ENCODE measurements around the gene ISCA2.

Gene ISCA2

GRCh38 chr14:74508844-74509428 lies 15.4 kb downstream of the ISCA2 start:
- DNase-seq: no peak

DNA sequence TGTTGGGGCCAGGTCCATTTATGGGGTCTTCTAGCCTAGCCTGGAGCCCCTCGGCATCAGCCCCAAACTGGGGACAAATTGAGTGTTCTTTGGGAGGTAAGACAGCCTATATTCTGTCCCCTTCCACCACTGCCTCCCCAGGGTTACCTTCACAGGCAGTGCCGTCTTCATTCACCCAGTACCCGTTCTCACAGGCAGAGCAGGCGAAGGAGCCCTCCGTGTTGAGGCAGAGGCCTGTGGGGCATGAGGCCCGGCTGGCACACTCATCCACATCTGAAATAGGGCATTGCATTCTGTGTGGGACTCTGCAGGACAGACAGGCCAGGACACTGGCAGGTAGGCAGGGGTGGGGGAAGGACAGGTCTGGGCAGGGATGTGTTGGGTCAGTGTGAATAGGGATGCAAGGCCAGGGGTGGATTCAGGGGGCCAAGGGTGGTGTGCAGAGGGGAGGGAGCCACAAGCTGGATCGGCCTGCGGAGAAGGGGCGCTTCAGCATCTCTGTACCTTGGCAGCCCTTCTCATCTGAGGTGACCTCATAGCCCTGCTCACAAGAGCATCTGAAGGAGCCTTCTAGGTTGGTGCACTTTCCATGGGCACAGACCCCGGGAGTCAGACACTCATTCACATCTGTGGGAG lies 16.1 kb downstream of the ISCA2 start:
- DNase-seq: no peak

GRCh38 chr14:74510223-74510931 lies 16.8 kb downstream of the ISCA2 start:
- DNase-seq: no peak

DNA sequence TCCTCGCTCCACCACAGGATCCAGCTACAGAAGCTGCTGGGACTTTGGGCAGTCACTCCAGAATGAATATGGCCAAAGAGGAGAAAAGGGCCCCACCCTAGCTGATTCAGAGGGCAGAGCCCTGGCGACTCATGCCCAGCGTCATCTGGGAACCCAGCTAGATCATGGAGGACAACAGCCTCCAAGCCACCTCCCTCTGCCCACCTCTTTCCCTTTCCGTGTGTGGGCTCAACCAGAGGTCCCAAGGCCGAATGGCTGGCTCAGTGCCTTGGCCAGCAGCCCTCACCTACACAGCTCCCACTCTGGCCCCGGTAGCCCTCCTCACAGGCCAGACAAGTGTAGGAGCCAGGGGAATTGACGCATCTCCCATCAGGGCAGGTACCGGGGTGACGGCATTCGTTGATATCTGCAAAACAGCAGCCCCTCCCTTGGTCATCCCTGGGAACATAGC lies 17.4 kb downstream of the ISCA2 start:
- no peak for DNase-seq

DNA sequence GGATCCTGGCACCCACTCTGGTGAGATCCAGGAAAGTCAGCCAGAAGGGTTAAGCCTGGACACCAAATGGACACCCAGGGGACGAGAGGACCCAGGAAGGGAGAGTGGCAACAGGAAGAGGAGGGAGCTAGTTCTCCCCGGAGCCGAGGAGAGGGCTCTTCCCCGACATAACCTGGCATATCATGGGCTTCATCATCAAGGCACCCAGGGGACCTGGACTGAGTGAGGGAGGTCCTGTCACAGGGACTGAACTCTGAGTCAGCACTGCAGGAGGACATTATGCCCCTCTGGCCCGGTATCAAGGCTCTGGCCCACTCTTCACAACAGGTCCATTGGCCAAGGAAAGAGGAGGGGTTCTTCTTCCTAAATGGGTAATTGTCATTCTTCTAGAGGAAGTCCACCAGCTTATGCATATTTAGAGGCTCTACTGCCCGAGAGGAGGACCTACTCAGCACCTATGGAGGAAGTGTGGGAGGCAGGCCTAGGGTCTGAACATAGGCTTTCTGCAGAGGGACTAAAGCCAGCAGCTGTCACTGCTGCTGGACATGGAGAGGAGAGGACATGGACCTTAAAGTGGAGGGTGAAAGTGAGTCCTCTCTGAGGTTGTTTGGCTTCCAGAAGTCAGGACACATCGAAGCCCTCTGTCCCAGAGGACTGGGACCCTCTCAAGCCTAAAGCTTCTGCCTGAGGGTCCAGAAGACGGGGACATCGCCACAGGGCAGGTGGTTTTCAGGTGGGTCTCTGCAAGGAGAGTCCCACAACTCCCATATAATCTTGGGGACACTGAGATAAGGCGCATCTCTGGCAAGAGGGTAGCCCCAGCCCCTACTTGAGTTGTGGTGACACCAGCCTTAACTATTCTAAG lies 18.6 kb downstream of the ISCA2 start:
- DNase-seq: no peak

- no peak for DNase-seq
These were observed 20.9 kb downstream of the ISCA2 start for GRCh38 chr14:74514471-74514941.

DNA sequence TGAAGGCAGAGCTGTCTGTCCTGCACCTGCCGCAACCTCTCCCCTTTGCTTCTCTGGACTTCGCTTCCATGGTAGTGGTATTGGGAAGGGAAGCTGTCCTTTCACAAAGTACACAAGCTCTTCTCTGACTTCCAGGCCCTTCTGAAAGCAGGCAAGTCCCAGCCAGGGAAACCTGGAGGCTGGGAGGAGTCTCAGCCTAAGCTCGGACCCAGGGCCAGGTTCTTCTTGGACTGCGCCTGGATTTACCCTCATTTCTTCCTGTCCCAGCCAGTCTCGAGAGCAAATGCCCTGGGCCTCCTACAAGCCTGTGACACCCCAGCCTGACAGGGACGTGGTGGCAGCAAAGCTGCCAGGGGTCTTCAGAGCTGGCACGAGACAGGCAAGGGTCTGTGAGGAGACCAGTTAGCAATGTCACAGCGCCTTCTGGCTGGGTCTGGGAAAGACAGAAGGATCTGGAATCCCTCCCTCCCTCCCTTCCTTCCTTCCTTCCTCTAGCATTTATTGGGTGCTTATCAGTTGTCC lies 22.4 kb downstream of the ISCA2 start:
- no peak for DNase-seq

DNA sequence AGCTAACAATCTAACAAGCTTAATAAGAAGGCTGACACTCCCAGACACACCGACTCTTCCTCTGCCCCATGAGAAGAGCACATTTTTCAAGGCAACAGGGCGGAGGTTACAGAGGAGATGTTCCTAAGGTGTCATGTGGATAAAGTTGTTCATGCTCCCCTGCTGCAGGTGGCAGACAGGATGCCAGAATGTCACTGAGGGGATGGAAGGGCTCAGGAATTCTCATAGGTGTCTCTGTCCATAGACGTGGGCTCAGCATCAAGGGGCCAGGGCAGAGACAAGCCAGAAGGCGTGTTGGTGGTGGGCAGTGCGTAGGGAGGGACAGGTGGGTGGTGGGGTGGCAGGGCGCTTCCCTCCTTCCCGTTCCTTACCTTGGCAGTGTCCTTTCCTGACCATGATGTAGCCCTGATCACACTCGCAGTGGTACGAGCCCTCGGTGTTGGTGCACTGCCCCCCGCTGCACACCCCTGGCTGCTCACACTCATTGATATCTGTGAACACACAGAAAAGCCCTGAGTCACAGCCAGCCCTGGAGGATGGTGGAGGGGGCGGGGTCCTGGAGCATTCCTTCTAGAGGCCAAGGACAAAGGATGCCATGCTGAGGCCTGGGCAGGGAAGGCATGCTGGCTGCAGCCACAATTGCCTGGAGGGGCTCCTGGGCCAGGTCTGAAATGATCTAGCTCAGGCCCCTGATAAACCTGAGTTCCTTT lies 23.0 kb downstream of the ISCA2 start:
- no peak for DNase-seq

GRCh38 chr14:74517731-74518130 lies 24.2 kb downstream of the ISCA2 start:
- no peak for DNase-seq

GRCh38 chr14:74518221-74518620 lies 24.7 kb downstream of the ISCA2 start:
- DNase-seq: no peak

DNA sequence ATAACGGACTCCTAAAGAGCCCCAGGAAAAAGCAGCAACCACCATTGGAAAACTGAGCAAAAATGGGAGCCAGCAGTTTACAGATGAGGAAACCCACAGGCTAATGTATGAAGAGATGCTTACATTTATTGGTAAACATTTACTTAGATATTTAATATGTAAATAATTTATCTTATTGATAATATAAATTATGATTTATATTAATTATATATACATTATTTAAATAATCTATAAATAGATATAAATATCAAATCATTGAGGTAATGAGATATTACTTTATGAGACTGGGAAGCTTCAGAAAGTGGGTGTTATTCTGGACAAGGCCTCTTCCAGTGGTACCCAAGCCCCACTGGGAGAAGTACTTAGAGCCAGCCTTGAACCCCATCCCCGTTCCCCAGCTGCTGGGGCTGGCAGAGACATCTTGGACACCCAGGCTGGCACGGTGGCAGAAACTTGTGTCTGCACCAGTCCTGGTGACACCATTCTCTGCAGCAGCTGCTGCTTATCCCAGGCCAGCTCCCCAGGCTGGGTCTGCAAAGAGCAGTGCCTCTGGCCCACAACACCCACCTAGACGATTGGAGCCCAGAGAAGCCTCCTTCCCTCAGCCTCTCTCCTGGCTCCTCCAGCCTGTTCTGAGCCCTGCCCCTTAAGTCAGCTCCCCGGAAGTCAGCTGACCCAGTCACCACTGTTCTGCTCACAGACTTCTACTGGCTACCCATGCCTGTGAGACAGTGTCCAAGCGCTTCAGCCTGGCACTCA lies 25.9 kb downstream of the ISCA2 start:
- no peak for DNase-seq

- DNase-seq: no peak
These were observed 28.2 kb downstream of the ISCA2 start for GRCh38 chr14:74521756-74522155.

- no peak for DNase-seq
These were observed 29.2 kb downstream of the ISCA2 start for GRCh38 chr14:74522740-74523139.

GRCh38 chr14:74524076-74524811 lies 30.7 kb downstream of the ISCA2 start:
- DNase-seq: no peak

GRCh38 chr14:74524812-74525135 lies 31.2 kb downstream of the ISCA2 start:
- DNase-seq: no peak

DNA sequence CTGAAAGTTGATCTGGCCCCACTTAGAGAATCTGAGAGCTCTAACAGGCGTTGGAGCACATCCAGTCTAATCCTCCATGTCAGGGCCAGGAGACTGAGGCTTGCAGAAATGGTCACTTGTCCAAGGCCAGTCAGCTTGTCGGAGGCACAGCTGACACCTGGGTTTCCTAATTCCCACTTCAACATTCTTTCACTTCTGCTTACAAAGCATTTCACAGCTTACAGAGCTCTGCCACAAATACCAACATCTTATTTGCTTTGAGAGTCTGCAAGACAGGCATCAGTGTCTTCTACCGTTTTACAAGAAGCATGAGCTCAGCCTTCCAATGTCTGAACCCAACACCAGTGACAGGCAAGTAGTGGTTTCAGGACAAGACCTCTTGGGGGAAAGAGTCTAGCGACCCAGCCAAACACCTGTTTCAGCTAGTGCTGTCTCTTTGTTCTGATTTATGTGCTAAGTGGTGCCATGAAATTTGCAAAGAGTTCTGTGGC lies 31.8 kb downstream of the ISCA2 start:
- DNase-seq: no peak

- no peak for DNase-seq
These were observed 33.5 kb downstream of the ISCA2 start for GRCh38 chr14:74526854-74527585.

DNA sequence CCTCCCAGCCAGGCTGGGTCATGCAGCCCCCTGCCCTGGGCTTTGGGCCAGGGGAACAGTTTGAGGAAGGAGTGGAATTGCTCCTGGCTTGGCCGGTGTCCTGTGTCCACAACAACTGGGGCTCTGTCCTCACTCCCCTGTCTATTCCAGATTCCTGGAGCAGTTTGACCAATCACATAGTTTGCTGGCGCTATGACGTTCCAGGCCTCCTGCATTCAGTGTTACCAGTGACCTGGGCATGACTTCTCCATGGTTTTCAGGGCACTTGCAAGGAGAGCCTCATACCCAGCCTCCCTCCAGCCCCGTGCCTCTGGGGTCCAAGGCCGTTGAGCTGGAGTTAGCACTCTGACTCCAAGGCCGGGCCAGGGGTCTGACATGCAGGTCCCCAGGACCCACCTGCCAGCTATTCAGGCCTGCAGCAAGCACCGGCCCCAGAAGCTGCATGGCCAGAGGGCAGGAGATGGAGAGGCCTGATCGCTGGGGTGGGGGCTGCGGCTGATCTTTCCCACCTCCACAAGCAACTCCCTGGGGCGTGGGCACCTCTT lies 34.2 kb downstream of the ISCA2 start:
- no peak for DNase-seq

- DNase-seq: no peak
These were observed 34.8 kb downstream of the ISCA2 start for GRCh38 chr14:74528406-74528805.

DNA sequence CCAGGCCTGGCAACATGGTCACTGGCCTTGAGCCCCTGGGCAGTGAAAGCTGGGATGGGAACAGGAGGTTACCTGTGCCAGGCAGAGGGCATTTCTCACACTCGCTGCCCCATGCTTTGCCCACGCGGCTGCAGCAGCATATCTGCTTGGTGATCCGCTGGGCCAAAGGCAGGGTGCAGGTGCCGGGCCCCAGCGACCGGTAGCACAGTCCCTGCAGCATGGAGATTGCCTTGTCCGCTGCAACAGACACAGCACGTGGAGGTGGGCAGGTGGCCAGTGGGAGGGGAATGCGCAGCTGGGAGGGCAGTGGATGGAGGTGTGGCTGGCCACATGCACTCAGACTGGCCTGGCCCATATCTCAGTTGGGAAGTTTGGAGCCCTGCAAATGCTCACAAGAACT lies 35.3 kb downstream of the ISCA2 start:
- no peak for DNase-seq
